H9 (cell line): ENCODE data around the gene DLGAP4. TPM values are rescaled to one million over a fixed set of nuclear protein-coding genes. Genes with fewer than 3 reads are reported as not detected.

Experiments used
- DNase-seq: peaks from one replicate; pipeline ENCODE4 v3.0.0-alpha.2; 2017
- H2AFZ ChIP-seq: one replicate; pipeline ENCODE4 v1.6.1; 2013; ENCODE audit warnings: mild to moderate bottlenecking, low read length, control low read depth, moderate library complexity
- H2AK5ac ChIP-seq: 2 replicates; pipeline ENCODE4 v1.6.1; 2013; ENCODE audit warnings: low read length, control low read depth, mixed read lengths; ENCODE audit not compliant: insufficient read length
- H2BK120ac ChIP-seq: one replicate; pipeline ENCODE4 v1.6.1; 2013; ENCODE audit warnings: low read depth, mild to moderate bottlenecking, low read length, control low read depth, inconsistent platforms; ENCODE audit not compliant: poor library complexity, severe bottlenecking
- H2BK12ac ChIP-seq: 2 replicates; pipeline ENCODE4 v1.6.1; 2013; ENCODE audit warnings: low read length, control low read depth, mixed read lengths, low read depth; ENCODE audit not compliant: insufficient read length
- H2BK15ac ChIP-seq: 2 replicates; pipeline ENCODE4 v1.6.1; 2013; ENCODE audit warnings: low read depth, low read length, control low read depth
- H2BK20ac ChIP-seq: one replicate; pipeline ENCODE4 v1.6.1; 2013; ENCODE audit warnings: low read depth, mild to moderate bottlenecking, low read length, control low read depth, inconsistent platforms; ENCODE audit not compliant: poor library complexity, severe bottlenecking
- H2BK5ac ChIP-seq: 2 replicates; pipeline ENCODE4 v1.6.1; 2013; ENCODE audit warnings: low read length, control low read depth, mixed read lengths; ENCODE audit not compliant: insufficient read length
- H3K14ac ChIP-seq: 2 replicates; pipeline ENCODE4 v1.6.1; 2013; ENCODE audit warnings: low read length, control low read depth; ENCODE audit not compliant: insufficient read depth
- H3K18ac ChIP-seq: 2 replicates; pipeline ENCODE4 v1.6.1; 2013; ENCODE audit warnings: low read depth, mild to moderate bottlenecking, mixed read lengths, low read length, control low read depth; ENCODE audit not compliant: insufficient read length
- H3K23ac ChIP-seq: 2 replicates; pipeline ENCODE4 v1.6.1; 2013; ENCODE audit warnings: low read length, control low read depth, mixed read lengths, low read depth; ENCODE audit not compliant: insufficient read length
- H3K23me2 ChIP-seq: 2 replicates; pipeline ENCODE4 v1.6.1; 2013; ENCODE audit warnings: low read depth, mild to moderate bottlenecking, mixed read lengths, low read length, control low read depth; ENCODE audit not compliant: insufficient read length, poor library complexity, severe bottlenecking
- H3K27ac ChIP-seq: 2 replicates; pipeline ENCODE4 v1.5.1; 2013; ENCODE audit warnings: low read length, control low read depth, mixed read lengths, low read depth; ENCODE audit not compliant: insufficient read length
- H3K27me3 ChIP-seq: 2 replicates; pipeline ENCODE4 v1.6.1; 2013; ENCODE audit warnings: low read length, control low read depth, inconsistent platforms; ENCODE audit not compliant: insufficient read depth
- H3K4ac ChIP-seq: 2 replicates; pipeline ENCODE4 v1.6.1; 2013; ENCODE audit warnings: low read depth, mild to moderate bottlenecking, control low read depth, inconsistent platforms, low read length, moderate library complexity
- H3K4me1 ChIP-seq: 2 replicates; pipeline ENCODE4 v1.6.1; 2013; ENCODE audit warnings: low read length, control low read depth, inconsistent platforms; ENCODE audit not compliant: insufficient read depth
- H3K4me2 ChIP-seq: 2 replicates; pipeline ENCODE4 v1.6.1; 2013; ENCODE audit warnings: low read length, control low read depth, mixed read lengths; ENCODE audit not compliant: insufficient read length, insufficient read depth
- H3K56ac ChIP-seq: 2 replicates; pipeline ENCODE4 v1.6.1; 2013; ENCODE audit warnings: low read depth, mild to moderate bottlenecking, mixed read lengths, low read length, control low read depth; ENCODE audit not compliant: insufficient read length
- H3K79me1 ChIP-seq: 2 replicates; pipeline ENCODE4 v1.6.1; 2013; ENCODE audit warnings: low read depth, mild to moderate bottlenecking, moderate library complexity, low read length, control low read depth, inconsistent platforms; ENCODE audit not compliant: insufficient read depth, poor library complexity, severe bottlenecking
- H3K79me2 ChIP-seq: 2 replicates; pipeline ENCODE4 v1.6.1; 2013; ENCODE audit warnings: low read length, control low read depth, inconsistent platforms; ENCODE audit not compliant: insufficient read depth
- H3K9ac ChIP-seq: 2 replicates; pipeline ENCODE4 v1.6.1; 2013; ENCODE audit warnings: low read length, control low read depth, mixed read lengths; ENCODE audit not compliant: insufficient read length; ENCODE audit errors: extremely low read depth
- H3K9me3 ChIP-seq: one replicate; pipeline ENCODE4 v1.6.1; 2013; ENCODE audit warnings: low read depth, low read length, inconsistent platforms; ENCODE audit not compliant: control insufficient read depth
- H3T11ph ChIP-seq: one replicate; pipeline ENCODE4 v1.6.1; 2013; ENCODE audit warnings: mild to moderate bottlenecking, low read length, control low read depth, inconsistent platforms
- H4K20me1 ChIP-seq: one replicate; pipeline ENCODE4 v1.6.1; 2013; ENCODE audit not compliant: control insufficient read depth, insufficient read length, insufficient read depth
- H4K5ac ChIP-seq: 2 replicates; pipeline ENCODE4 v1.6.1; 2013; ENCODE audit warnings: low read depth, mild to moderate bottlenecking, mixed read lengths, low read length, control low read depth; ENCODE audit not compliant: insufficient read length
- H4K8ac ChIP-seq: replicated peaks from 2 replicates; pipeline ENCODE4 v1.6.1; 2013; ENCODE audit warnings: low read length, control low read depth, mixed read lengths, low read depth; ENCODE audit not compliant: insufficient read length
- H4K91ac ChIP-seq: 2 replicates; pipeline ENCODE4 v1.6.1; 2013; ENCODE audit warnings: low read depth, mild to moderate bottlenecking, moderate library complexity, mixed read lengths, low read length, control low read depth; ENCODE audit not compliant: insufficient read length
- H3K27ac Mint-ChIP-seq, 3 experiments: 2 replicates in 2 of 3; 3 replicates in 1 of 3; pipeline ENCODE4 v1.8.0; 2020 to 2021; ENCODE audit warnings: mixed read lengths in 3 of 3, mild to moderate bottlenecking in 1 of 3, moderate library complexity in 1 of 3
- H3K27me3 Mint-ChIP-seq: 2 replicates; pipeline ENCODE4 v1.8.0; 2021; ENCODE audit warnings: low read depth, mild to moderate bottlenecking, moderate library complexity, mixed read lengths
- H3K36me3 Mint-ChIP-seq, 3 experiments: 2 replicates in 2 of 3; 3 replicates in 1 of 3; pipeline ENCODE4 v1.8.0; 2020 to 2021; ENCODE audit warnings: low read depth in 3 of 3, mixed read lengths in 3 of 3; ENCODE audit not compliant: insufficient read depth in 1 of 3
- H3K4me1 Mint-ChIP-seq, 2 experiments: 2 replicates each; pipeline ENCODE4 v1.8.0; 2020; ENCODE audit warnings: mixed read lengths in 2 of 2
- H3K4me3 Mint-ChIP-seq, 2 experiments: 2 replicates in 1 of 2; 3 replicates in 1 of 2; pipeline ENCODE4 v1.8.0; 2020 to 2021; ENCODE audit warnings: mild to moderate bottlenecking in 2 of 2, mixed read lengths in 2 of 2, moderate library complexity in 1 of 2
- H3K9me3 Mint-ChIP-seq, 2 experiments: 2 replicates in 1 of 2; 3 replicates in 1 of 2; pipeline ENCODE4 v1.8.0; 2020; ENCODE audit warnings: mild to moderate bottlenecking in 2 of 2, mixed read lengths in 2 of 2, moderate library complexity in 1 of 2
- CTCF ChIP-seq: fragments of 200-600 bp; sonication (generic); conservative IDR thresholded peaks from 3 replicates; pipeline ENCODE4 v1.8.0; 2021; ENCODE audit warnings: antibody characterized with exemption, mild to moderate bottlenecking
- WGBS: extraction: QIAGEN DNeasy Blood & Tissue Kit; methylation state at CpG from one replicate; pipeline ENCODE4 v1.1.7; 2013; ENCODE audit warnings: missing lambda C conversion rate, low lambda C conversion rate, mixed read lengths; ENCODE audit not compliant: insufficient read length; ENCODE audit errors: extremely low coverage; 5-methylcytosine and 5-hydroxymethylcytosine counted together
- total RNA-seq: library from RNA; stranded (reverse); gene quantifications from 2 replicates; pipeline ENCODE4 v1.2.1, GENCODE V29; 2021

DLGAP4 gene
- total RNA-seq, 1 experiment from 2014 or later, result 48.0 TPM

GRCh38 chr20:36392989-36393388, 86.8 kb downstream of the DLGAP4 start:
- Mint-ChIP-seq H3K27me3 (no peaks in the 10 kb centered on the region; the same call in 1 of the 2 replicates), H3K27ac (no peak overlapping the region), H3K9me3 (peaks cover 0 to 3% of the 10 kb centered on the region in 2 experiments; a peak in 1 of 5 replicates), H3K4me3 (no peak overlapping the region; a peak in 1 of 5 replicates), H3K36me3 (no peaks in the 10 kb centered on the region), H3K4me1 (peaks cover 22 to 25% of the 10 kb centered on the region in 2 experiments)
- Histone ChIP-seq H3K27ac (no peak overlapping the region), H2BK5ac (no peak overlapping the region), H3K18ac (no peak overlapping the region), H3K4me2 (no peak overlapping the region), H4K20me1 (no peaks in the 10 kb centered on the region), H2BK12ac (no peak overlapping the region), H3K9ac (no peak overlapping the region), H3K9me3 (no peaks in the 10 kb centered on the region), H2BK120ac (no peak overlapping the region), H3K56ac (no peak overlapping the region), H4K8ac (no peak overlapping the region), H3T11ph (no peak overlapping the region), H2AFZ (no peak overlapping the region), H3K79me2 (no peaks in the 10 kb centered on the region), H4K5ac (no peak overlapping the region), H3K79me1 (no peaks in the 10 kb centered on the region), H2AK5ac (no peak overlapping the region), H3K14ac (no peak overlapping the region), H3K23ac (no peak overlapping the region), H3K27me3 (no peaks in the 10 kb centered on the region), H4K91ac (no peak overlapping the region), H3K4me1 (peaks cover 4% of the 10 kb centered on the region; the same call in 1 of the 2 replicates), H2BK20ac (no peak overlapping the region), H3K23me2 (no peaks in the 10 kb centered on the region), H2BK15ac (no peak overlapping the region), H3K4ac (no peak overlapping the region)
- DNase-seq, result no peak
- no peak for TF ChIP-seq CTCF
- WGBS, result no CpG with 5 or more reads among the region's 3 CpGs
